Activated CD4-positive, CD25-positive, alpha-beta regulatory T cell treated with anti-CD3 and anti-CD28 coated beads, Interleukin-2, amount 50 U/mL, for 24 hours (primary cell): ENCODE data around the gene LEMD3.

Source experiments
- ATAC-seq, 2 donors: fragments of 150-1000 bp; cut with Tn5 transposase; one replicate each; pipeline ENCODE4 v1.10.0; 2021; ENCODE audit warnings: mild to moderate bottlenecking in 1 of 2, moderate library complexity in 1 of 2

LEMD3 gene

GRCh38 chr12:65208964-65209654 is 39.7 kb downstream of the LEMD3 start:
- ATAC-seq: no peak

- ATAC-seq: no peak
Measured at GRCh38 chr12:65209655-65210043, 40.3 kb downstream of the LEMD3 start.

- ATAC-seq: no peak
Measured at GRCh38 chr12:65217086-65217485, 47.7 kb downstream of the LEMD3 start.

GRCh38 chr12:65220761-65221160 is 51.4 kb downstream of the LEMD3 start:
- ATAC-seq: no peak

- ATAC-seq: no peak
Measured at GRCh38 chr12:65229441-65229840, 60.1 kb downstream of the LEMD3 start.

GRCh38 chr12:65232476-65233077 is 63.2 kb downstream of the LEMD3 start:
- no peak for ATAC-seq

GRCh38 chr12:65237153-65237552 is 67.8 kb downstream of the LEMD3 start:
- no peak for ATAC-seq

- ATAC-seq: no peak
Measured at GRCh38 chr12:65238609-65239008, 69.2 kb downstream of the LEMD3 start.

- peak; percentile 82 for ATAC-seq
Measured at GRCh38 chr12:65248656-65249633, 79.6 kb downstream of the LEMD3 start.

GRCh38 chr12:65252515-65252914 is 83.1 kb downstream of the LEMD3 start:
- ATAC-seq: no peak

GRCh38 chr12:65257986-65258385 is 88.6 kb downstream of the LEMD3 start:
- ATAC-seq: no peak

GRCh38 chr12:65259501-65259900 is 90.1 kb downstream of the LEMD3 start:
- ATAC-seq: no peak

- no peak for ATAC-seq
Measured at GRCh38 chr12:65263777-65264176, 94.4 kb downstream of the LEMD3 start.

- no peak for ATAC-seq
Measured at GRCh38 chr12:65266408-65266807, 97.0 kb downstream of the LEMD3 start.

- no peak for ATAC-seq
Measured at GRCh38 chr12:65269603-65270002, 100.2 kb downstream of the LEMD3 start.

- no peak for ATAC-seq
Measured at GRCh38 chr12:65274602-65275272, 105.4 kb downstream of the LEMD3 start.

GRCh38 chr12:65275627-65276026 is 106.2 kb downstream of the LEMD3 start:
- no peak for ATAC-seq

- no peak for ATAC-seq
Measured at GRCh38 chr12:65276916-65277530, 107.6 kb downstream of the LEMD3 start.

- ATAC-seq: no peak
Measured at GRCh38 chr12:65277994-65278575, 108.7 kb downstream of the LEMD3 start.

GRCh38 chr12:65278576-65279368 is 109.4 kb downstream of the LEMD3 start, which contains the start of gene MSRB3:
TSS of gene MSRB3 (plus strand) at chr12:65278683. CDS start at chr12:65308580, 29,897 bp downstream.
- ATAC-seq: peak; percentile 27 to 47
